Activated T-cell treated with anti-CD3 and anti-CD28 coated beads for 1 hour (primary cell): ENCODE results near the gene OMG.
"Not testable (repeated sequence)": the region's sequence is repeated elsewhere in the genome, so short reads cannot be mapped to it uniquely, and the experiment has no call there.

Source experiments
- DNase-seq: peaks from one replicate; pipeline ENCODE4 v3.0.0-alpha.2; 2020; ENCODE audit warnings: low read depth

Gene OMG

DNA sequence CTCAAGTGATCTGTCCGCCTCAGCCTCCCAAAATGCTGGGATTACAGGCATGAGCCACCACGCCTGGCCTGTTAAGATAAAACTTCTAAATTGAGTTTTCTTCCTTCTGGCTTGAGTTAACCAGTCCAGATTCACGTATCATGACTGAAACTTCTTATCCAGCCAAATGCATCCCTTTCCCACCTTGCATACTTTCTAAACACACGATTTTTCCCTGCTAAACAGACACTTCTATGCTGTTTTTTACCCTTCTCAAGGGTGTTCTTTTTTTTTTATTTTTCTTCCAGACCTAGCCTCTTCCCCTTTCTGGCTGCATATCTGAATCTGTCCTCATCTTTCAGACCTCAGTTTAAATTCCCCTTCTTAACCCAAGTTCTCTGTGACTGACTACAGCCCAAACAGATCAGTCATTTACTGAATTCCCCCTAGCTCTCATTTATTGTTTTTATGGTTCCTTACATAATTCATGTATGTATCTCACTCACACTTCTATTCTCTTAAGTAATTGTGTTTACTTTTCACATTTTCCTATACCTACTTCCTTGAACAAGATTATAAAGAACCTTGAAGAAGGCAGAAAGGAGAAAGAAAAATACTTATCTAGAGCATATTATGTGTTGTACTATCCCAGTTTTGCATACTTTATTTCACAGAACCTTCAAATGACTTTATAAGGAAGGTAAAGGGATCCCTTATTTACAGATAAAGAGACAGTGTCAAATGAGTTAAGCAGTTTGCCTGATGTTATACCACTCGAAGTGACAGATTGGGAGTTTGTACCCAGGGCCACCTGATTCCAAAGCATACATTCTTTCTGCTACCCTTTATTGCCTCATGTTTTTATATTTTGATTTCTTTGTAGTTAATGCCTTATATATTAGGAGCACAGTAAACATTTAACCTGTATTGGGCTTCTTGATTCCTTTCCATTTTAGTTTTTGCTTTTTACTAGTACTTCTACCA, 11.6 kb upstream of the OMG start:
- no peak for DNase-seq

DNA sequence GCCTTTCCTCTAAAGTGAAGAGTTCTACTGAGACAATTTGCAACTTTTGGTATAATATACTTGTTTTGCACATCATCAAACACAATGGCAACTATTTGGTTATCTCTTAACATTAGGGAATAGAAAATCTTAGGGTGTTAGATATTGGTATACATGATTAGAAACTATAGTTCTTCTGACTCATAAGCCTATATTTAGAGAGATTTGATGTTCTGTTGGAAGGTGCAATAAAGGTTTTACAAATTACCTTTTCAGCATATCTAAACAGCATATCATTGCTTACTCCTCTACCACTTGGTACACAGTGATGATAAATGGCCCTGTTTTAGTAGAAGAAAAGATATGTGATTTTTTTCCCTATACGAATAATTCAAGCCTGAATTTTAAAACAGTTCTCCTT, 10.6 kb upstream of the OMG start:
- DNase-seq = no peak

DNA sequence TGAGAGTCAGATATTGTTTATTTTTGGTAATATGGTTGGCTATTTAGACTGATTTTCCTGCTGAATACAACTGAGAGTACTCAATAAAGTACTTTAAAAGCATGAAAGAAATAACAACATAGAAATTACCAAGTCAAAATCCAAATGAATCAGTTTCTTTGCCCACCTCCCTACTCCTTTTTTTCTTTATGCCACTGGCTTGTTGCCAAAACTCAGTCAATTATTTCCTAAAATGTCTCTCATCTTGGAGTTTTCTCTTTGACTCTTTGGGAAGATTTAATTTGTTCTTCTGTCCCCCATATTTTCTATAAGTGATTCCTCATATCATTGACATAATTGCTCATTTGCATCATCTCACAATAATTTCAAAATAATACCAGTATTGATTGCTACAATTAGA, 2.6 kb upstream of the OMG start:
- no peak for DNase-seq

DNA sequence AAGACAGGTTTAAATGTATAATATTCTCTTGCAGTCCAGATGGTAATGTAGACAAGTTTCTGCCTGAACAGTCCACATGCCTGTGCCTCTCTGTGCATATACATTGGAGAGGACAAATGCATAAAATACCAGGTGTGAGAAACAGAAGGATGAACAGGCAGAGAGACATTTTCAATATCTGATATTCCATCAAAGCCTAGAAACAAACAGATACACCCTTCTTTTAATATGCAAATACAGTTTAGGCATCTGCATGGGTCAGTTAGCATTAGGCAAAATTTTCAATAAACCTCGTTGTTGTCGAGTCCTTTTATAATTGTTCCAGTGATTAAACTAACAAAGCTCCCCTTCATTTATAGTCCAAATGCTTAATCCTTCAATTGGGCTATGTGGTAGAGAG, 897 bp downstream of the OMG start:
- DNase-seq = no peak

DNA sequence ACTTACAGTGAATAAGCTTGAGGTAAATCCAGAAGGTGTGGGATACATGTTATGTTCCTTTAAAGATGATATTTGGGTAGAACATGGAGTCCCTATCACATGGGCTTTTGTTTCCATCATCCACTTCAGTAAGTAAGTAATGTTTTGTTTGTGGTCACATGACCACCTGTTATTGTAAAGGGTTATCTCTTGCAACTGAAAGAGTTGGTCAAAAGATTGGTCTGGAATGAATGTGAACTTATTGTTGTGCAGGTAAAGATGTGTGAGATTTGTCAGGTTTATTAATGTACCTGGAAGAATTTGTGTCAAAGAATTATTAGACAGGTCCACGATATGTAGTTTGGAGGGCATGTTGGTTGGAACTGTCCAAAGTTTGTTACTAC, 1.6 kb downstream of the OMG start:
- no peak for DNase-seq

DNA sequence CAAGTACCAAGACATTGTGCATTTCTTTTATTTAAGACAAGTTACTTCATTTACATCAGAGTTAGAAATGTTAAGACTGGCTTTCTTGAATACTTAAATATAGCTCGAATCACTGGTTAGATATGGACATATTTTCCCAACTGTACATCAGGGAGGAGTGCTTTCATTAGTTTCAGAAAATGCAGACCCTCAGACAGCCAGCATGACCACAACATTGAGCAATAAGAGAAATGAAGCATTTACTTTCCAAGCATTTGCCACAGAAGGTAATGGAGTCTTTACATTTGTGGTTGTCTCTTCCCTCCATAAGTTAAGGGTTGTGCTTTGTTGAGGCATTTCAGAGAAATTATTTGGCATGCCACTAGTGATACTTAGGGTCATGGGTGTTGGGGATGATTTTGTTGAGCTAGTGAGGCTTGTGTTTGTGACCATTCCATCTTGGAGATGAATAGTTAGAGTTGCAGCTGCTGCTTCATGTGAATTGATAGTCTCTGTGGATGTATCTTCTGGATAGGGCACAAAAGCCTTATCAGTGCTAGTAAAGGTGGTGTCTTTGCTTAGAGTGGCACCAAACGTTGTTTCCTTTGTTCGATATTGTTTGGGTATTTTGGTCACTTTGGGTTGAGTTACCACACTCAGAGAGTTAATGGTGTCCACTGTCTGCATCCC, 2.1 kb downstream of the OMG start:
- DNase-seq = no peak

DNA sequence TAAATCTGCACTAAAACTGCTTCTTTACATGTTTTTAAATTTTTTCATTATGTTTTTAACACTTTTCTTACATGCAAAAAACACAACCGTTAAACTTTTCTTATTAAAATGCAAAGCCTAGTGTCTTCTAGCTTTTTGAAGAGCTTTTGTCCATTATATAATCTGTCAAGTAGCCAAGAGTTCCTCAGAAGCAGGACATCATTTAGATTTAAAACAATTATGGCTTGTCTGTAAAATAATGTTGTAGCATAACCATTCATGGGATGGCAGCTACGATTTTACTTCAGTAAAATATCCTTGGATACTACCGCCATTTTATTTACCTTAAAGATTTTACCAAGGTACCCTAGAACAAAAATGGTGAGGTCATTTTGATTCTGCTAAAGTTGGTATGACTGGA, 2.8 kb downstream of the OMG start:
- DNase-seq = no peak

DNA sequence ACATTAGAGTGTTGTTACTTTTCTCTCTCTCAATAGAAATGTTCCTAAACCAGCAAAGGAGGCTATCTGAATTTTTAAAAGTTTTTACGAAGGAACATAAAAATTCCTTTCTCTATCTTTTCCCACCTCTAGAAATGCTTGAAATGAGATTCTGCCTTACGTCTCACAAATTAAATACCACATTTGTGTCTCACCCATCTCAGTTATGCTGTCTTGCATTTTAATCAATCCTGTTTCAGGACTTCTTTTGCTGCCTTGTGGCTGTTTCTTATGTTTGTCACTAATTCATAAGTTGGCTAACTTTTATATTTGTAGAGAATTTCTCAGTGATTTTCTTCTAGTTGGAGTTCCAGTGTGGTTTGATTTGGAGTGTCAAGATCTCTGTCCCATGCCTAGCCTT, 3.5 kb downstream of the OMG start:
- no peak for DNase-seq

DNA sequence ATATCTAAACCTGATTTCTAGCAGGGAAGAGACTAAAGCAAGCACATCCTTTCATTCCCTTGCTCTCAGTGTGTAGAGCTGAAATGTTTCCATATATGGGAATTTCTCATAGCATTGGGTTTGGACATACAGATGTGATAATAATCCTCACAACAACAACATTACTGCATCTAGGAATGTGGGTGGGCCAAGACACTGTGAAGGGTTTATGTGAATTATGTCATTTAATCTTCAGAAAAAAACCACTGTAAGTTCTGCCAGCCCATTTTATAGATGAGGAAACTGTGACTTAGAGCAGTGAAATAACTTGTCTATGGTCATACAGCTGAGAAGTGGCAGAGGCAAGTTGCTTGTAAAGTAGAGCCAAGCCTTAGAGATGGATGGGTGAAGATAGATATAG, 5.2 kb downstream of the OMG start:
- no peak for DNase-seq

DNA sequence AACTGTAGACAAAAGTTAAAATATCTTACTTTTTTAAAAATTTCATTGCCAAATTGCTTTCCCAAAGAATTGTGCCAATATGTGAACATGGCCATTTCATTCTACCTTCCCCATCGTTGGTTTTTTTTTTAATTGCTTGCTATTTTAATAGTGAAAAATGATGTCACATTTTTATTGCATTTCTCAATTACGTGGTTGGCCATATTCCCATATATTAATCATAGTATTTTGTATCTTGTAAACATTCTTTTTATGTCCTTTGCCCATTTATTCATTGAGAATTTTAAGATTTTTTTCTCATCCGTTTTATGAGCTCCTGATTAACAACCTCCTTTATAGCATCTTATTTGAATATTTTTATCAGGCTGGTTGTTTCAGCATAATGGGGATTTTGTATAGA, 7.2 kb downstream of the OMG start:
- DNase-seq = no peak

DNA sequence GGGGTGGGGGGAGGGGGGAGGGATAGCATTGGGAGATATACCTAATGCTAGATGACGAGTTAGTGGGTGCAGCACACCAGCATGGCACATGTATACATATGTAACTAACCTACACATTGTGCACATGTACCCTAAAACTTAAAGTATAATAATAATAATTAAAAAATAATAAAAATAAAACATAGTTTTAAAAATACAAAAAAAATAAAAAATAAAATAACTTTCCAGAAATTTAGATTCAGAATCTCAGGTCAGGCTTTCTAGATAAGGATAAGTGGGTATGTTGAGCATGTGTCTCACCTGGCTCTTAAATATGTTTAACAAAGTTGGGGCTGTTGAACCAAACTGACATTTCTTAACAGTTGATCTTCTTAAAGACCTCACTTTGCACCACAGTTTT, 9.1 kb downstream of the OMG start:
- not testable (repeated sequence) for DNase-seq

DNA sequence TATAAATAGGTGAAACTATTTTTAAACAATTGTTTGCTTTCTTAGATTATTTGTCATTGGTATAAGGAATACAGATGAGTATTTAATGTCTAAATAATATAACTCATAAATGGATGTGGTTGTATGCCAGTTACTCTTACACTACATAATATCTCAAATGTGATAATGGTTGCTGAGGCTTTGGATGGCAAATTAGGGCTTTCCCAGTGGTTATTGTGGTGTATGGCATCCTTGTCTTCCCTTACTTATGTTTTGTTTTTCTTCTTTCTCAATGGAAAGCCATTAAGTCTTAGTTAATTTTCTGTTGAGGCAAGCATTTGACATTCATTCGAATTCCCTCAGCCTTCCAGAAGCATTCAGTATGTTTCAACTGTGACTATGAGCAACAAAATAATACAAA, 10.5 kb downstream of the OMG start:
- DNase-seq = no peak

DNA sequence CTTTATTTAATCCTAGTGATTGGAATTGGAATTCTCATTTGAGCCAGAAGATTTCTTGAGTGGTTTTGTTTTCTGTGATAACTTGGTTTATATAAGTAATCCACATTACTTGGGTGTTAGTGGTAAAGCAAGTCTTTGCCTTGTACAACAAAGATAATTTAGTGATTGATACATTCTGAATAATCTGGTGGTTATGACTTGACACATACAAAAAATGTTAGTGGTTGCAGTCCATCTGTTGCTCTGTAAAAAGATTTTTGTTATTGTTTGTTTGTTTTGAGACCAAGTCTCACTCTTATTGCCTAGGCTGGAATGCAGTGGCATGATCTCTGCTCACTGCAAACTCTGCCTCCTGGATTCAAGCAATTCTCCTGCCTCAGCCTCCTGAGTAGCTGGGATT, 13.2 kb downstream of the OMG start:
- no peak for DNase-seq

DNA sequence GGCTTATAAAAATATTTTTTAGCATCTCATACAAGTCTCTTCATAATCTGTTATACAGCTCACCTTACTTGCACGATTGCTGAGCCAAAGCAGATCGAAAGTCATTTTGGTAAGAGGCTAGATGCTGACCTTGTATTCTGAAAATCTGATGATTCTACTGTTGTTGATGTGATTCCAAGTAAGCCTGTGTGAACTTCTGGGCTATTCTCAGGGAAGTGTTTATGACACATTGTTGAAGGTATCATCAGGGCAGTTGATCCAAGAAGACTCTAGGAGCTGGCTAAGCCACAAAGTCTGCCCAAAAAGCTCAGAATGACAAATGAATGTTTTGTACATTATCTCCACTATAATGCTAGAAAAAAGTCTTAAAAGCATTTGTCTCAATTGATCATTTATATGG, 16.0 kb downstream of the OMG start:
- DNase-seq = no peak

DNA sequence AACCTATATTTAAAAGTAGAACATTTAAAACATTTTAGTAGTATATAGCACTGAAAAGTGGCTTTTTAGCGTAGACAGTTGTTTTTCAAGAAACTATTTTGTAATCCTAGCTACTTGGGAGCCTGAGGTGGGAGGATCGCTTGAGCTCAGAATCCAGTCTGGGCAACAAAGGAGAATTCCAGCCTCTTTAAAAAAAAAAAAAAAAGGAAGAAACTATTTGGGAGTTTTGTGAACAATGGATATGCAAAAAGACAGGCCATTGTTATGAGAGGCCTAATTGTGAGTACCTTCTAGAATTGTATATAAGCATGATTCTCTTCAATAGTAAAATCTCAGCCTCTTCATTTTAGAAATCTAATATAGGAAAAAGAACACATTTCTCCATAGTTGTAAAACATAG, 17.6 kb downstream of the OMG start:
- no peak for DNase-seq

DNA sequence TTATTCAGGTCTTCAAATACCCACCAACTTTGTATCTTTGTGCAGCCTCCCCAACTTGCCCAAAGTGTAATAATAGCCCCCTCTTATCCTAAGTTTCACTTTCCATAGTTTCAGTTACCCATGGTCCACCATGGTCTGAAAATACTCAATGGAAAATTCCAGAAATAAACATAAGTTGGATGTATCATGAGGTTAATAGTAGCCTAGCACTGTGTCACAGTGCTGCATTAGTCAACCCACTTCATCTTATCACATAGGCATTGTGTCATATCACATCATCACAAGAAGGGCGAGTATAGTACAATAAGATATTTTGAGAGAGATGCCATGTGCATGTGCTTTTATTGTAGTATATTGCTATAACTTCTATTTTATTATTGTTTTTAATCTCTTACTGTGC, 21.9 kb downstream of the OMG start:
- no peak for DNase-seq

DNA sequence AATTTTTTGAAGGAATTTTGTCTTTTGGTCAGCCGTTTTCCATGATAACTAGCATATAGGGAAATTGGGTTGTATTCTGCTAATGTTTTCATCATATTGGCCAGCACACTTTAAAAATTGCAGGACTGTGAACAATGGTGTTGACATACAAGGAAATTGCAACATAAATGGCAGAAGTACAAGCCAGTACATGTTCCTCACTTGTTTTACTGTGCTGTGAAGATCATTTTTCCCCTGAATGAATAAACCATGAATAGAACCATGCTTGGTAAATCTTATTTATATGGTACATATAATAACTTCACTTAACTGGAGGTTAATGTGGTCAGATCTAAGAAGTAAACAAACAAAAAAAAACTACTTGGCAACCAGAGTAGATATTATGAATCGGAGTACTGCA, 22.8 kb downstream of the OMG start:
- no peak for DNase-seq

DNA sequence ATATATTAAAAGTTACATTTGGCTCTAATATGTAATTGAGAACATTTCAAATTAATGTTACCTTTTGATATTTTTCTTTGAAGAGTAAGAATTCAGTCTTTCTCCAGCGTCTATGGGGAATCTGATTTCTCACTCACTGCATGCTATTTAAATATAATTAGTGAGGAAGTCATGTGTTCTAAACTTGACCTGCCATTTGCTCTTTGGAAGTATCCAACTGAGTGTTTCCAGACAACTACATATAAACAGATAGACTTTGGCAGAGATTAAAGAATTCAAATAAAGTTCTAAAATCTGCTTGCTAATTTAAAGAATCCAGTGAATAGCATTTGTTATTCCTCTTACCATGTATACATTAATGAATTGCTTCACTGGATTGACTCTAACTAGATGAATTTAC, 23.5 kb downstream of the OMG start:
- DNase-seq = no peak

DNA sequence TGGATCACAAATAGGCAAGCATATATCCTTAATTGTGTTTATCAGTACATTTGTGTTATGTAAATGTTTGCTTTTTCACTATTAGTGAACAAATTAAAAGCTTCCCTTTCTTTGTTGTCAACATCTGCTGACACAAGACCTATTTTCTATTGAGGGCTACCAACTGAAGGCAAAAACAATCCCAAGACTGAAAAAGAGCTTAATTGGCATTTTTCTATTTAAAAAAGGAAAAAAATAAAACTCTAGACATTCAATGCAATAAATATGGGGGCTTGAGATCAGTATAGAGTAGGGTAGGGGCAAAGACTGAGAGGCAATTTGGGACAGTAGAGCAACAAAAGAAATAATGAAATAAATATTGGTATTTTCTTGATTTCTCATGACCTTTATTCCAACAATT, 24.2 kb downstream of the OMG start:
- no peak for DNase-seq

DNA sequence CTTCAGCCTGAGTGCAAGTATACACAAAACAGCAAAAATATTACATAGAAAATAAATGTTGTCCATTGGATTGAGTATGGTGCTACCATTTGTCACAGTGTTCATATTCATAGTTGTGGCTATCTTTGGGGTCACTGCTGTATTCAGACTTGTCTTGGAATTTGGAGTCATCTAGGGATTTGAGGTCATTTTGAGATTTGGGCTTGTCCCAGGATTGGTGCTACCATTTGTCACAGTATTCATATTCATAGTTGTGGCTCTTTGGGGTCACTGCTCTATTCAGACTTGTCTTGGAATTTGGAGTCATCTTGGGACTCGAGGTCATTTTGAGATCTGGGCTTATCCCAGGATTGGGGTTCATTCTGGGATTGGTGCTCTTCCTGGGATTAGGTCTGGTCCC, 24.8 kb downstream of the OMG start:
- DNase-seq = no peak

DNA sequence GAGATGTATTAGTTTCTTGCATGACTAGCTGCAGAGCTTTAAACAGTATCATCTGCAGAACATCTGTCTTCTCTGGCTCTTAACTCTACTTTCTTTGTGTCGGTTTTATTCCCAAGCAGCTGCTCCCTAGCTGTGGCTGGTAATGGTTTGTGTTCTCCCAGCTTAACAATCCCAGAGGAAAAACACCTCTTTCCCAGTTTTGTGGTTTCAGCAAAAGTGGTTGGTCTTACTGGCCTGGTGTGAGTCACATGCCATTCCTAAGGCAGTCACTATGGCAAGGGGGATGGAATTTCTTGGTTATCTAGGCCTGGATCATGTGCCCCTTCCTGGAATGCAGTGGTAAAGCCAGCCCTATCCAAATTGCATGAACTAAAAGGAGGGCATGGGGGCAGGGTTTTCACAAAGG, 27.5 kb downstream of the OMG start:
- DNase-seq = no peak

DNA sequence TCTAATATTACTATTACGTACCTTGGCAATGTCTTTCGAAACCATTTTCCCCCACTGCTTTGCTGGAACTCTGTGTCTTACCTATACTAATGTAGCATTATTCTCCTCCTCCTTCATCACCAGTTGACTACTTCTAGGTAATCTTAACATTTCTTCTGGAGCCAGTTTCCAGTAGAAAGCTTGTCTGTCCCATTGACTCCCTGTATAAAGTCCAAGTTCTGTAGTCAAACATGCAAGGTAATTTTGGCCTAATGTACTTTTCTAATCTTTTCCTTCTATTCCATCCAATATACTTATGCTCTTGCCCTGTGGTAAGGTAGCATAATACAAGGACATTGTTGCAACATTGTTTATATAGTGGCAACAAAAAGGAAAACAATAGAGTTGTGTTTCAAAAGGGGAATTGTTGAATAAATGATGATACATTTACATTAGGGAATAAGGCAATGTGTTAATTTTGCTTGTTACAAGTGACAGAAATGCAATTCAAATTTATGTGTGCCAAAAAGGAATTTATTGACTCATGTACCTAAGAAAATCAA, 27.9 kb downstream of the OMG start:
- no peak for DNase-seq

DNA sequence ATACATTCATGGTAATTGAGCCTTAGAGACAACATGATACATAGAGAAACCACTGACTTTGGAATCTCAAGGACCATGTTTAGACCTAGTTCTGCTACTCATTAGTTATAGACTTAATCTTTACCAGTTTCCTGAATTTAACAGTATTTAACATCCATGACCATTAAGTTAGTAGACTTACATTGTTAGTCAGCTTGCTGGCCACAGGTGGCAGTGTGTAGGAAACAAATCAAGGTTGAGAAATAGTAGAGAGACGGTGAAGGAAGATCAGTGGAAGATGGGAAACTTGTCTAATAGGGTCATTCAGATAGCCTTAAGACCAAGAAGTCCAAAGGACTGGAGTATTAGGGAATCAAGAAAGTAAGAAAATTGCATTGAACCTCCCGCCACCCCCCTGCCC, 31.0 kb downstream of the OMG start:
- DNase-seq = no peak

DNA sequence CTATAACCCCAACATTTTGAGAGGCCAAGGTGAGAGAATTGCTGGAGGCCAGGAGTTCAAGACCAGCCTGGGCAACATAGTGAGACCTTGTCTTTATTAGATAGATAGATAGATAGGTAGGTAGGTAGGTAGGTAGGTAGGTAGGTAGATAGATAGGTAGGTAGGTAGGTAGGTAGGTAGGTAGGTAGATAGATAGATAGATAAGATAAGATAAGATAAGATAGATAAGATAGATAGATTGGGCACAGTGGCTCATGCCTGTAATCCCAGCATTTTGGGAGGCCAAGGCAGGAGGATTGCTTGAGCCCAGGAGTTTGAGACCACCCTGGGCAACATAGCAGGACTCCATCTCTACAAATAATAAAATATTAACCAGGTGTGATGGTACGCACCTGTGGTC, 34.1 kb downstream of the OMG start:
- DNase-seq = not testable (repeated sequence)
